ENCODE results near the gene ITGB1BP1.

ITGB1BP1 gene

DNA sequence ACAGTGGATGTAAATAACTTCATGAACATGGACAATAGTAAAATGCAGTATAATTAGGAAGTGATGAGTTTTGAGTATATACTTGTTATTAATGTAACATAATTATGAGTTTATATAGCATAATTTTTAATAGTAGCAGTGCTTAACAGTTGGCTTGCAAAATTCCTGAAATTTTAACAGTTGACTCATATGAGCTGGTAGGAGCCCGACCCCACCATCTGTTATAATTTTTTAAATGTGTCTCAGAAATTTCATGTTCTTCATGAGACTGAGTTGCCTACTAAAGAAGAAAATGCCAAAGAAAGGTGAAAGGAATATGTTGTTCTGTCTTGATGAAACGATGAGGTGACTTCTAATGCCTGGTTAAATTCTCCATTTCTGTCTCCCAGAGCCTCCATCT is 62.6 kb downstream of the ITGB1BP1 start:
- no peak overlapping the region for H3K4me3 ChIP-seq (replicated peaks; ENCODE audit: low read depth, low read length)
- TF ChIP-seq, protein P1, sequence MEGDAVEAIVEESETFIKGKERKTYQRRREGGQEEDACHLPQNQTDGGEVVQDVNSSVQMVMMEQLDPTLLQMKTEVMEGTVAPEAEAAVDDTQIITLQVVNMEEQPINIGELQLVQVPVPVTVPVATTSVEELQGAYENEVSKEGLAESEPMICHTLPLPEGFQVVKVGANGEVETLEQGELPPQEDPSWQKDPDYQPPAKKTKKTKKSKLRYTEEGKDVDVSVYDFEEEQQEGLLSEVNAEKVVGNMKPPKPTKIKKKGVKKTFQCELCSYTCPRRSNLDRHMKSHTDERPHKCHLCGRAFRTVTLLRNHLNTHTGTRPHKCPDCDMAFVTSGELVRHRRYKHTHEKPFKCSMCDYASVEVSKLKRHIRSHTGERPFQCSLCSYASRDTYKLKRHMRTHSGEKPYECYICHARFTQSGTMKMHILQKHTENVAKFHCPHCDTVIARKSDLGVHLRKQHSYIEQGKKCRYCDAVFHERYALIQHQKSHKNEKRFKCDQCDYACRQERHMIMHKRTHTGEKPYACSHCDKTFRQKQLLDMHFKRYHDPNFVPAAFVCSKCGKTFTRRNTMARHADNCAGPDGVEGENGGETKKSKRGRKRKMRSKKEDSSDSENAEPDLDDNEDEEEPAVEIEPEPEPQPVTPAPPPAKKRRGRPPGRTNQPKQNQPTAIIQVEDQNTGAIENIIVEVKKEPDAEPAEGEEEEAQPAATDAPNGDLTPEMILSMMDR (IDR thresholded peaks at IDR 0.05; ENCODE audit: low read depth, low read length, missing control alignments), result no peak
- no peak for DNase-seq (ENCODE audit: extremely low read depth, low read depth)

DNA sequence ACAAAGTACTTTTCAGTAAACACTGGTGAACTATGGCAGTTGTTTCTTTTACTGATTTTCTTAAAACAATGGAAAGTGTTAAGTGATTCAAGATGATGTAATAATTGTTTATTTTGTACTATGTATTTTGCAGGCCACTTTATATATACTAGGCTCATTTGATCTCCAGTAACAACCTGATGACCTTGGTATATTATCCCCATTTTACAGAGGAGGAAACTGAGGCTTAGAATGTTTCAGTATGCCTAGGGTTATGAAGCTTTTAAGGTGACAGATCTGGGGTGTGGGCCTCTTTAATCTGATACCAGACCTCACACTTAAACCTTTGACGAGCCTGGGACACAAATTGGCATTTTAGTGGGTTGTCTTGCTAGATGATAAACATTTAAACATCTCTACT is 63.2 kb downstream of the ITGB1BP1 start:
- H3K4me3 ChIP-seq (replicated peaks; ENCODE audit: low read depth, low read length), result no peak overlapping the region
- DNase-seq (ENCODE audit: extremely low read depth, low read depth), result no peak
- TF ChIP-seq, protein P1 (IDR thresholded peaks at IDR 0.05; ENCODE audit: low read depth, low read length, missing control alignments), result no peak

DNA sequence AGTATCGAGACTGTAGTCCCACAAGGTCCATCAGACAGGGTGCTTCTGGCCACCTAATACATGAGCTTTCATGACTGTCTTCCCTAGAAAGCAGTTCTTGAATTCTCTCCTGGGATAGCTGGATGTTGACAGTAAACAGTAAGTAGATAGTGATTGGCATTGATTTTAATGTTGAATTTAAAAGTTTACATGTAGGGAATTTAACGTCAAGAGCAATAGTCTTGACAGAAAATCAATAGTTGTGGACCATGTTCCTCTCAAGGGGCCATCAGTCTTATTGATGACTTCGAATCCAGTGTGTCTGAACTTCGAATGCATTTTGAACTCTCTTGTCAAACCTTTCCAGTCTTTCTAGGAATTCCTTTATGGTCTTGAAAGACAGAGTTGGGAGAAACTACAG is 63.9 kb downstream of the ITGB1BP1 start:
- DNase-seq (ENCODE audit: extremely low read depth, low read depth), result no peak
- TF ChIP-seq, protein P1 (IDR thresholded peaks at IDR 0.05; ENCODE audit: low read depth, low read length, missing control alignments), result no peak

DNA sequence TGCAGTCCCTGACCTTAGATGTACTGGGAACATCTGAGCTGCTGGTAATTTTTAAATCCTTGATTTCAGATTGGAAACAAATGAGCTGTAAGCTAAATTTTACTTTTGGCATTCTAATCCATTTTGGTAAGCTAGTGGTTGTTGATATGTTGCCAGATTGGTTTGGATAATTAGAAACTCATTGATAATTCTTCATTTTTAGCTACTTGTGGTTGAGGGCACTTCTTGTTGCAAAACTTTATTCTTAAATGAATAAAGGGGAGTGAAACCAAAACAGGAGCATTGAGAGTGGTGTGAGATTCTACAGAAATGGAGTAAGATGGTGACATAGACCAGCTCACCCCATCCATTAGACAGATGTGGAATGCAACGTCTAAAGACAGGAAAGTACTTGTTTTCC is 64.5 kb downstream of the ITGB1BP1 start:
- TF ChIP-seq, protein P1 (IDR thresholded peaks at IDR 0.05; ENCODE audit: low read depth, low read length, missing control alignments), result no peak
- H3K4me3 ChIP-seq (replicated peaks; ENCODE audit: low read depth, low read length), result no peak overlapping the region
- DNase-seq (ENCODE audit: extremely low read depth, low read depth), result no peak

More for the DNA sequence above, 63.9 kb downstream of the ITGB1BP1 start:
- no peak overlapping the region for H3K4me3 ChIP-seq (replicated peaks; ENCODE audit: low read depth, low read length)

DNA sequence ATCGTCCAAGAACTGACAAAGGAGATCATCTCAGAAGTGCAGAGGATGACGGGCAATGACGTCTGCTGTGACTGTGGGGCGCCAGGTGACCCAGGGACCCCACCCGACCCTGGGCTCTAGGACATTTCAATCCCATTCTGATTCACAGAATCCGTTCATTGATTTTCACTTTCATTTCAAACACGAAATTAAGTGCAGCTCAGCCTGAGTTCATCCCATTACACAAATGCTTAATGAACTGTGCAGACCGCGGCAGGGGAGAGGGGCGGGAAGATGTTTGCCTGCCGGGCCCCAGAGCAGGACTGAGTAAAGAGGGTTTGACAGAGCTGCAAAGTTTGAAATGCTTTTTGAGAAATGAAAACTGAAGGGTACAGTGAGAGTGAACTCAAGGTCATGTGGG is 67.1 kb downstream of the ITGB1BP1 start:
- no peak overlapping the region for H3K4me3 ChIP-seq (replicated peaks; ENCODE audit: low read depth, low read length)
- TF ChIP-seq, protein P1 (IDR thresholded peaks at IDR 0.05; ENCODE audit: low read depth, low read length, missing control alignments), result no peak
- DNase-seq (ENCODE audit: extremely low read depth, low read depth), result no peak

DNA sequence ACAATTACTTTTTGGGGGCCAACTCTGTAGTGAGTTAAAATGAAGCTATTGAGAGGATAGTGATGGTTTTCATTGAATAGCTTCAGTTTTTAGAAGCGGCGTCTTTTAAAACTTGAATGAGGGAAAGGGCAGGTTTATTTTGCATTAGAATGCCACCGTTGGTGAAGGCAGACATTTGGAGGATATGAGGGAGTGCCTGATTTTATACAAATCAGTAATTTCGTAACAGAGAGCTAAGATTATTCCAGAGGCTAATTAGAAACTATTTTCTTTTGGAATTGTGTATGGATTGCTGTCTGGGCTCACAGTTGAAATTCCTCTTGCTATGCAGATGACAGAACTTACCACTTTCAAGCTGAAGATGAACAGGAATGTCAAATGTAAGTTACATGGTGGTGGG is 67.6 kb downstream of the ITGB1BP1 start:
- TF ChIP-seq, protein P1 (IDR thresholded peaks at IDR 0.05; ENCODE audit: low read depth, low read length, missing control alignments), result no peak
- H3K4me3 ChIP-seq (replicated peaks; ENCODE audit: low read depth, low read length), result no peak overlapping the region
- no peak for DNase-seq (ENCODE audit: extremely low read depth, low read depth)

DNA sequence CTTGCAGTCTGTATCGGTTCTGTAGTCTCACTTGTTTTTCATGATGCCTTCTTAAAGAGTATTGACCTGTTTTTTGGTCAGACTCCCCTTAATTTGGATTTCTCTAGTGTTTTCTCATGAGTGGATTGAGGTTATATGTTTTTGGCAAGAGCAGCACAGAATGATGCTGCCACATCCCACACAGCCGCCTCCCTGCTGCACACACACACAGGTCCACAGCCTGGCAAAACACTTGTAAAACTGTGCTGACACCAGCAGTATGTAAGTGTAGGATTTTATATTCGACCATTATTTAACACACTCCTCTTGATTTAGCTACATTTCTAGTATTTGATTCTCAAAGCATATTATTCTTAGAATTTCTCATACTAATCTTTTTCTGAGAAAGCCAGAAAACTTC is 68.1 kb downstream of the ITGB1BP1 start:
- no peak for DNase-seq (ENCODE audit: extremely low read depth, low read depth)
- TF ChIP-seq, protein P1 (IDR thresholded peaks at IDR 0.05; ENCODE audit: low read depth, low read length, missing control alignments), result no peak
- H3K4me3 ChIP-seq (replicated peaks; ENCODE audit: low read depth, low read length), result no peak overlapping the region

Data from HFF-Myc (cell line).